Activated B cell treated with CpG ODN at 0.5 μM for 24 hours (primary cell): ENCODE data around the gene DTNBP1. TPM values are rescaled to one million over a fixed set of nuclear protein-coding genes. Genes with fewer than 3 reads are reported as not detected.
"Not testable (repeated sequence)": the region's sequence is repeated elsewhere in the genome, so short reads cannot be mapped to it uniquely, and the experiment has no call there.

Experiments
- ATAC-seq: fragments of 200-7000 bp; cut with Tn5 transposase; one replicate; pipeline ENCODE4 v1.10.0; 2021; ENCODE audit warnings: low read depth, mild to moderate bottlenecking, moderate library complexity
- CTCF ChIA-PET: fragments of 350-600 bp; sonication (Branson Sonifier 250); formaldehyde crosslinking; loops from one replicate; lab custom pipeline; 2021; ENCODE audit warnings: antibody characterized with exemption; lab: Charles Lee
- POLR2A ChIA-PET: fragments of 350-600 bp; sonication (Branson Sonifier 250); formaldehyde crosslinking; loops from one replicate; lab custom pipeline; 2021; ENCODE audit warnings: antibody characterized with exemption; lab: Charles Lee
- DNase-seq: peaks from one replicate; pipeline ENCODE4 v3.0.0; 2022
- H3K27ac Mint-ChIP-seq: one replicate; pipeline ENCODE4 v1.8.0; 2020; ENCODE audit warnings: mixed read lengths
- H3K27me3 Mint-ChIP-seq: one replicate; pipeline ENCODE4 v1.8.0; 2021; ENCODE audit warnings: mixed read lengths
- H3K36me3 Mint-ChIP-seq: one replicate; pipeline ENCODE4 v1.8.0; 2021; ENCODE audit warnings: low read depth, mixed read lengths
- H3K4me1 Mint-ChIP-seq: one replicate; pipeline ENCODE4 v1.8.0; 2021; ENCODE audit warnings: mixed read lengths
- H3K4me3 Mint-ChIP-seq: one replicate; pipeline ENCODE4 v1.8.0; 2020; ENCODE audit warnings: mild to moderate bottlenecking, mixed read lengths
- H3K9me3 Mint-ChIP-seq: one replicate; pipeline ENCODE4 v1.8.0; 2020; ENCODE audit warnings: mixed read lengths
- intact Hi-C: fragments of 100-400 bp; cut with micrococcal nuclease; formaldehyde crosslinking; loops from one replicate; pipeline ENCODE4 v1.15.1; 2024
- total RNA-seq: library from RNA; stranded (reverse); gene quantifications from 2 replicates; pipeline ENCODE4 v1.2.3, GENCODE V29; 2022
- TF ChIP-seq, protein P1 (sequence below): fragments of 200-600 bp; IDR thresholded peaks from one replicate; pipeline ENCODE4 v1.8.0; 2022; ENCODE audit warnings: antibody characterized with exemption, mild to moderate bottlenecking

The DTNBP1 gene
- total RNA-seq, 1 donor from 2014 or later: 50.3 TPM

GRCh38 chr6:15654250-15654649 is 8.6 kb downstream of the DTNBP1 start:
- Mint-ChIP-seq H3K4me1 (peaks cover 58% of the 10 kb centered on the region), H3K4me3 (no peak overlapping the region), H3K9me3 (no peaks in the 10 kb centered on the region), H3K36me3 (peaks cover 25% of the 10 kb centered on the region), H3K27me3 (no peaks in the 10 kb centered on the region), H3K27ac (no peak overlapping the region)
- ATAC-seq (no peak), DNase-seq (no peak)
- ChIA-PET CTCF (interaction anchor here (2.0 kb wide), 1 partner anchor 29 kb away, joined by 8 read pairs; no protein-coding TSS in a partner anchor), POLR2A (interaction anchor here (1.4 kb wide), 1 partner anchor 7 kb away, joined by 9 read pairs; no protein-coding TSS in a partner anchor)
- TF ChIP-seq, protein P1, sequence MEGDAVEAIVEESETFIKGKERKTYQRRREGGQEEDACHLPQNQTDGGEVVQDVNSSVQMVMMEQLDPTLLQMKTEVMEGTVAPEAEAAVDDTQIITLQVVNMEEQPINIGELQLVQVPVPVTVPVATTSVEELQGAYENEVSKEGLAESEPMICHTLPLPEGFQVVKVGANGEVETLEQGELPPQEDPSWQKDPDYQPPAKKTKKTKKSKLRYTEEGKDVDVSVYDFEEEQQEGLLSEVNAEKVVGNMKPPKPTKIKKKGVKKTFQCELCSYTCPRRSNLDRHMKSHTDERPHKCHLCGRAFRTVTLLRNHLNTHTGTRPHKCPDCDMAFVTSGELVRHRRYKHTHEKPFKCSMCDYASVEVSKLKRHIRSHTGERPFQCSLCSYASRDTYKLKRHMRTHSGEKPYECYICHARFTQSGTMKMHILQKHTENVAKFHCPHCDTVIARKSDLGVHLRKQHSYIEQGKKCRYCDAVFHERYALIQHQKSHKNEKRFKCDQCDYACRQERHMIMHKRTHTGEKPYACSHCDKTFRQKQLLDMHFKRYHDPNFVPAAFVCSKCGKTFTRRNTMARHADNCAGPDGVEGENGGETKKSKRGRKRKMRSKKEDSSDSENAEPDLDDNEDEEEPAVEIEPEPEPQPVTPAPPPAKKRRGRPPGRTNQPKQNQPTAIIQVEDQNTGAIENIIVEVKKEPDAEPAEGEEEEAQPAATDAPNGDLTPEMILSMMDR: no peak
- intact Hi-C loops: no loop called here

GRCh38 chr6:15653581-15653980 is 9.2 kb downstream of the DTNBP1 start:
- intact Hi-C loops: no loop called here
- no peaks in the 10 kb centered on the region for H3K9me3 Mint-ChIP-seq
- H3K27me3 Mint-ChIP-seq: no peaks in the 10 kb centered on the region
- ATAC-seq (no peak), DNase-seq (no peak)
- TF ChIP-seq, protein P1: no peak
- CTCF ChIA-PET: interaction anchor here (2.0 kb wide), 1 partner anchor 28 kb away, joined by 8 read pairs; no protein-coding TSS in a partner anchor
- H3K36me3 Mint-ChIP-seq: peaks cover 28% of the 10 kb centered on the region
- peaks cover 58% of the 10 kb centered on the region for H3K4me1 Mint-ChIP-seq
- POLR2A ChIA-PET: interaction anchor here (1.4 kb wide), 1 partner anchor 8 kb away, joined by 9 read pairs; no protein-coding TSS in a partner anchor
- H3K4me3 Mint-ChIP-seq: no peak overlapping the region
- H3K27ac Mint-ChIP-seq: peak overlapping the region; percentile 5

GRCh38 chr6:15650004-15650559 is 12.7 kb downstream of the DTNBP1 start:
- peaks cover 12% of the 10 kb centered on the region for H3K9me3 Mint-ChIP-seq
- H3K4me3 Mint-ChIP-seq, ATAC-seq, CTCF ChIA-PET, DNase-seq, H3K27ac Mint-ChIP-seq, intact Hi-C loops, H3K27me3 Mint-ChIP-seq: not testable (repeated sequence)
- POLR2A ChIA-PET: interaction anchor here (0.7 to 0.9 kb wide), 2 partner anchors 12 to 1831 kb away, joined by 3 read pairs; no protein-coding TSS in a partner anchor
- H3K4me1 Mint-ChIP-seq: peaks cover 58% of the 10 kb centered on the region
- peaks cover 59% of the 10 kb centered on the region for H3K36me3 Mint-ChIP-seq

- ATAC-seq (no peak), DNase-seq (no peak)
- TF ChIP-seq, protein P1: no peak
- intact Hi-C loops: no loop called here
- Mint-ChIP-seq H3K4me1 (peaks cover 45% of the 10 kb centered on the region), H3K9me3 (peaks cover 30% of the 10 kb centered on the region), H3K27ac (no peak overlapping the region), H3K27me3 (no peaks in the 10 kb centered on the region), H3K36me3 (peaks cover 94% of the 10 kb centered on the region), H3K4me3 (no peak overlapping the region)
- CTCF ChIA-PET: no interaction called here
- POLR2A ChIA-PET: no interaction called here
Measured at GRCh38 chr6:15644904-15645303, 17.9 kb downstream of the DTNBP1 start.

DNA sequence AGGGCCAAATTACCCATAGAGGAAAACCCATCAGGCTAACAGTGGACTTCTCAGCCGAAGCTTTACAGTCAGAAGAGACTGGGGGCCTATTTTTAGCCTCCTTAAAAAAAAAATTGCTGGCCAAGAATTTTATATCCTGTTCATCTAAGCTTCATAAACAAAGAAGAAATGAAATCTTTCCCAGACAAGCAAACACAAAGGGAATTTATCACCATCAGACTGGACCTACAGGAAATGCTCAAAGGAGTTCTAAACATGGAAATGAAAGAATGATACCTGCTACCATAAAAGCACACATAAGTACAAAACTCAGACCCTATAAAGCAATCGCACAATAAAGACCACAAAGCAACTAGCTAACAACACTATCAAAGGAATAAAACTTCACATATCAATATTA is 19.3 kb downstream of the DTNBP1 start:
- DNase-seq (no peak), ATAC-seq (no peak)
- ChIA-PET CTCF (interaction anchor here (1.0 to 1.4 kb wide), 2 partner anchors 14 to 20 kb away, joined by 3 to 5 read pairs; no protein-coding TSS in a partner anchor), POLR2A (interaction anchor here (0.6 kb wide), 1 partner anchor 1536 kb away, joined by 4 read pairs; no protein-coding TSS in a partner anchor)
- Mint-ChIP-seq H3K27ac (no peak overlapping the region), H3K27me3 (no peaks in the 10 kb centered on the region), H3K4me1 (peaks cover 35% of the 10 kb centered on the region), H3K36me3 (peaks cover 97% of the 10 kb centered on the region), H3K9me3 (peaks cover 35% of the 10 kb centered on the region), H3K4me3 (no peak overlapping the region)
- TF ChIP-seq, protein P1: no peak
- intact Hi-C loops: no loop called here
